ENCODE results near the gene MALSU1.

The MALSU1 gene

GRCh38 chr7:23335136-23335535 is 36.0 kb downstream of the MALSU1 start:
- no peak for DNase-seq (ENCODE audit: low read depth in 4 of 4, low spot score in 1 of 4)

- no peak for DNase-seq (ENCODE audit: low read depth in 4 of 4, low spot score in 1 of 4)
These were observed 36.5 kb downstream of the MALSU1 start for GRCh38 chr7:23335621-23336020.

GRCh38 chr7:23336086-23336485 is 36.9 kb downstream of the MALSU1 start:
- no peak for DNase-seq (ENCODE audit: low read depth in 4 of 4, low spot score in 1 of 4)

DNA sequence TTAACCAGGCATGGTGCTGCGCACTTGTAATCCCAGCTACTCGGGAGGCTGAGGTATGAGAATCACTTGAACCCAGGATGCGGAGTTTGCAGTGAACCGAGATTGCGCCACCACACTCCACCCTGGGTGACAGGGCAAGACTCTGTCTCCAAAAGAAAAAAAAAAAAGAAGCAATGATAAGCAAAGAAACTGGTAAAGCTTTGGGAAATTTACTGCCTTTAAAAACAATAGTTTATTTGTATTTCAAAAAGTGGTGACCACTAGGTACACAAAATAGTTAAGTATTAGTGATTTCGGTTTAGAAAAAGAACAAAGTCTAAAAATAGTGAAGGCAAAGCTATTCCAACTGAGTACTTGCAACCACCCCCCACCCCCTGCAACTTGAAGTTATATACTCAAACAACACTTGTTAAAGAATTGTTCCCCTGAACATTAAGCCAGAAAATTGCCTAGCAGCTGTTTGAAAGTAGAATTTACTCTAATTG is 37.7 kb downstream of the MALSU1 start:
- DNase-seq (ENCODE audit: low read depth in 4 of 4, low spot score in 1 of 4), result no peak

- DNase-seq (ENCODE audit: low read depth in 4 of 4, low spot score in 1 of 4), result no peak
These were observed 38.2 kb downstream of the MALSU1 start for GRCh38 chr7:23337374-23337773.

- DNase-seq (ENCODE audit: low read depth in 4 of 4, low spot score in 1 of 4), result no peak
These were observed 39.3 kb downstream of the MALSU1 start for GRCh38 chr7:23338439-23338838.

- DNase-seq (ENCODE audit: low read depth in 4 of 4, low spot score in 1 of 4), result no peak
These were observed 39.7 kb downstream of the MALSU1 start for GRCh38 chr7:23338863-23339262.

DNA sequence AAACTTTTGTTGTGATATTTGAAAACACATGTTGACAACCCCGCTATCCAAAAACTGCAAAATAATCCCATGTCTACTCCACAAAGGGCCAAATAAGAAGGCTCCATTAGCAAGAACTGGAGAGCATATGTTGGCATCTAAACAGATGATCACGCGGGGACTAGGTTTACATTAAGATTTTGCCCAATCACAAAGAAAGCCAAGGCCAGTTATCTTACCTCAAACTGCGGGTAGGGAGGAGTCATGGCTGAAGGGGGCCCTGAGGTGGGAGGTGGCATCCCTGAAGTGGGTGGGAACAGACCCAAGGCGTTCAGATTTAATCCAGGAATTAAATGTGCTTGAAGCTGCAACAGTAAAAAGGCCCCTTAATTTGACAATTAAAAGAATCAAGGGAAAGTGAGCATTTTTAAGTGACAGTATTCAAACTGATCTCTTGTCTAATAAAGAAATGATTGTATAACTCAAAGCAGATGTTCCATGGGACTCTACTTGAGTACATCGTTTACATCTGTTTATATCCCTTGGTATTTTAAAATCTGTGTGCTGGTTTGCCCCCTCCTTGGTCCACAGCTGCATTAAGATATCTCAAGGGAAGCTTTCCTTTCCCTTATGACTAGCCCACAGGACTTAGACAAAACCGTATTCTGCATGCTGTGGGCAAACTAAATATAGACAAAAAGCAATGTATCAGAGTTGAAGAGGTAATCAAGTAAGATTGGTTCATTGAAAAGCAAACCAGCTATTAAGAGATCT is 42.9 kb downstream of the MALSU1 start:
- DNase-seq (ENCODE audit: low read depth in 4 of 4, low spot score in 1 of 4), result no peak

DNA sequence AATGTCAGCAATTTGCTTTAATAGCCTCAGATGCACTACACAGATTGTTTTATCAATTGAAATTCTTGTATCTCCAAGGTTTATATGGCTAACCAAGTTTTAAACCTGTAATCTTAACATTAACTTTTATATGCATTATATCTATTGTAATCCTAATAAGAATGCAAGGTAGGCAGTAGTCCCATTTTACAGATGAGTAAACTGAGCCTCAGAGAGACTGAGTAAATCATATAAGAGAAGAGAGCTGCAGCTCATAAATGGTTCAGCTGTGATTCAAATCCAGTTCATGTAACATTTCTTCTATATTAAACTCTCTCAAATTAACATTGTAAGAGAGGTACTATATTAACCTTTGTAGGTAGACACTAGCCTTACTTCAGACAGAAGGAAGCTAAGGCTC is 44.0 kb downstream of the MALSU1 start:
- DNase-seq (ENCODE audit: low read depth in 4 of 4, low spot score in 1 of 4), result no peak

GRCh38 chr7:23343806-23344475 is 44.8 kb downstream of the MALSU1 start:
- no peak for DNase-seq (ENCODE audit: low read depth in 4 of 4, low spot score in 1 of 4)

DNA sequence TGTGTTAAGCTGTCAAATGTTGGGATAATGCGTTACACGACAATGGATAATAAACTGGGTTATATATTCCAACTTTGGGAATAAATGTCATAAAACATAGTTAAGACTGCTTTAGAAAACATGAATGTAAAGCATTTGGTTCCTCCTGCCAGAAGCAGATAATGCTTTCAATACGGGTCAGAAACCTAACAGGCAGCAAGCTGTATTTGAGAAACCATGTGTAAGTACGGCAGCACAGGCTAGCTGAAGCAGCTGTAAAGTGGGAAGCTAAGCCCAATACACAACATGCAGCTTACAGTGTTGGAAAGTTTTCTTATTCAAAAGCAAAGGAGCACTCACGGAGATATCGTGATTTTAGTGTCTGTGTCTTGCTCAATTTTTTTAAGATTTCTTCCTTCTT is 46.5 kb downstream of the MALSU1 start:
- DNase-seq (ENCODE audit: low read depth in 4 of 4, low spot score in 1 of 4), result no peak

- DNase-seq (ENCODE audit: low read depth in 4 of 4, low spot score in 1 of 4), result no peak
These were observed 47.2 kb downstream of the MALSU1 start for GRCh38 chr7:23346316-23346715.

DNA sequence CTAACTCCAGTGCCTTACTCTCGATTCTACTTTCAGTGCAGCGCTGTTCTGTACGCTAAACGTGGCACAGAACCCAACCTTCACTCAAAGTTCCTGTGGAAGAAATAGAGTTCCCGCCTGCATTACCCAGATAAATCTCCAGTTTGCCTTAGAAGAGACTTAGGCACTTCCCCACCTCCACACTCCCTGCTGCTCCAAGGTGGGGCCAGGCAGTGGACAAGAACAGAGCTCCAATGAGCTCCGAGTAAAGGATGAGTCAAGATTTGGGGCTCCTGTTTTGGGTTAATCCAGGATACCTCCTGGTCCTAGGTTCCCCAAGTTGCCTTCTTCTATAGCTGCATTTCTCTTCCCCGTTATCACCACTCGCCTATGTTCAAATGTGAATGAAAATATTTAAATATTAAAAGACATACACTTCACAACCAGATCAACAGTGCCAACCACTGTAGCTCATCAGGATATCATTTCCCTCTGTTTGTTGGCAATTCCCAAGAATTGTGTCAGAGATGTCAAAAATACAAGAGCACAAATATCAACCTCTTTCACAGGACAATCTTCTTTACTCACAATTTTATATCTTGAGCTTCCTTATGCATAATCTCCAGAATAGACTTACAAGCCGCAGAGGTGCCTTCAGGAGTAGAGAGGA is 48.0 kb downstream of the MALSU1 start:
- DNase-seq (ENCODE audit: low read depth in 4 of 4, low spot score in 1 of 4), result no peak

GRCh38 chr7:23347682-23348180 is 48.6 kb downstream of the MALSU1 start:
- no peak for DNase-seq (ENCODE audit: low read depth in 4 of 4, low spot score in 1 of 4)

DNA sequence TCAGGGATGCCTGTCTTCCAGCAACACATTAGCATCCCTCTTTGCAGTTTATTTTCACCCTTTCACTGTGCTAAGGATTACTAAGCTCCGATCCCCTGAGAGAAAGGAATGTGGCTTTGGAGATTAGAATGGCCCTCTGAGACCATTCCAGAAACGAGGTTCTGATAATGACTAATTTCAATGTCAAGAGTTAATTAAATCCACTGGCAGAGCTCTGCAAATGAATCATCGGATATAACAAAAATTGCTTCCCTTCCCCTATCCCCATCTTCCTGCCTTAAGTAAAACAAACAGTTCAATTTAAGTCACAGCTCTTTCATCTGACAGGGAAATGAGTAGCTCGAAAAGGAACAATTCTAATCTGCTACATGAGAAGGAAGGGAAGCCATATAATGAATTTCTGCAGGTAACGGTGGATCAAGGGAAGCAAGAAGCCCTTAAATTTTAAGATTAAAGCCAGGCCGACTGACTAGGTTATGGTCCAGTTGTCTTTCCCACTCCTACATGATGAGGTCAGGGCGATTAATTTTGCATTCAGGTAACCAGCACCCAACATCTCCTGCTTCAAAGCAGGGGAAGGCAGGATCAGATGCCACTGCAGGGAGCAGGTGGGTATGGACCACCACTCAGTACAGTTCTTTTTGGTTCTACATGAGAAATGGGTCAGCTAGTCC is 50.5 kb downstream of the MALSU1 start:
- no peak for DNase-seq (ENCODE audit: low read depth in 4 of 4, low spot score in 1 of 4)

DNA sequence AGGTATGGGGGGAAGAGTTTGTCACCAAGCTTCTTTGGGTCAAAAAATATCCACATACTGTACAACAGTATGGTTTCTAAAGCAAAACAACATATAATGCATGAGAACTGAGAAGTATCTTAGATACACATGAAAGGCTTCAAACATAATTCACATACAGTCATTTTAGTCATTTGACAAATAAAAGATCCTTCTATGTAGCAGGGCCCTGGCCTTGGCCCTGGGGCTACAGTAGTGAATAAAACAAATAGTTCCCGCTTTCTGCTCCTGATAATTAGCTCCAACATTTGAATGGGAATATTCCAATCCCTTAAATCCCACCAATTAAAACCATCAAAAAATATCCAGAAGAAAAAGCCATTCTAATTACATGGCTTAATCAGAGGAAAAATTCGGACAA is 51.3 kb downstream of the MALSU1 start:
- DNase-seq (ENCODE audit: low read depth in 4 of 4, low spot score in 1 of 4), result no peak

DNA sequence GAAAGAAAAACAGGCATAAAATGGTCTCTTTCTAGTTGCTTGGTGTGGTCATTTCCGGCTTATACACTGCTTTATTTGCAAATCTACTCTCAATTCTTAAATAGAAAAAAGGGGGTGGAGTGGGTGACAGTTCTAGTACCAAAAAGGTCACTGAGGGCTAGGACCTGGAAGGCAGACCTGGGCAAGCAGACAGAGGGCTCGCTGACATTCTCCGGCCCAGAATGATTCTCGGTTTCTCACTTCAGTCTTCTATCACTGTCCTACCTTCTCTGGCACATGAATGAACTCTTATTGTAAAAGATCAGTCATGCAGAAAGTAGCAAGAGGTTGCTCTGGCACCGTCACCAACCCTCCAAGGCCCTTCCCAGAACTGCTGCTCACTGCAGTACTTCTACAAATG is 54.0 kb downstream of the MALSU1 start:
- DNase-seq (ENCODE audit: low read depth in 4 of 4, low spot score in 1 of 4), result no peak

DNA sequence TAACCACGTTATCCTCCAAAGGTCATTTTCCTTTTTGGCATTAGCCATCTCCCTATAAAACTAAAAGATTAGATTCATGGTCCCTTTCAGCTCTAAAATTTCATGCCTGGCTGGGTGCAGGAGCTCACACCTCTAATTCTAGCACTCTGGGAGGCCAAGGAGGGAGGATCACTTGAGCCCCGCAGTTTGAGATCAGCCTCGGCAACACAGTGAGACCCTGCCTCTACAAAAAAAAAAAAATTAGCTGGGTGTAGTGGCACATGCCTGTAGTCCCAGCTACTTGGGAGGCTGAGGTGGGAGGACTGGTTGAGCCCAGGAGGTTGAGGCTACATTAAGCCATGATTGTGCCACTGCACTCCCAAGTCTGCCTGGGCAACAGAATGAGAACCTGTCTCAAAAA is 57.0 kb downstream of the MALSU1 start:
- no peak for DNase-seq (ENCODE audit: low read depth in 4 of 4, low spot score in 1 of 4)

GRCh38 chr7:23356726-23357125 is 57.6 kb downstream of the MALSU1 start:
- DNase-seq (ENCODE audit: low read depth in 4 of 4, low spot score in 1 of 4), result no peak

- DNase-seq (ENCODE audit: low read depth in 4 of 4, low spot score in 1 of 4), result no peak
These were observed 58.3 kb downstream of the MALSU1 start for GRCh38 chr7:23357190-23358093.
